A204.1 (cell line): ENCODE results near the gene OGT.

Source experiments
- FAIRE-seq: peaks from 2 replicates; lab custom pipeline; 2012; peaks lifted over from hg19 to GRCh38; lab: Jason Lieb, UNC

Gene OGT

DNA sequence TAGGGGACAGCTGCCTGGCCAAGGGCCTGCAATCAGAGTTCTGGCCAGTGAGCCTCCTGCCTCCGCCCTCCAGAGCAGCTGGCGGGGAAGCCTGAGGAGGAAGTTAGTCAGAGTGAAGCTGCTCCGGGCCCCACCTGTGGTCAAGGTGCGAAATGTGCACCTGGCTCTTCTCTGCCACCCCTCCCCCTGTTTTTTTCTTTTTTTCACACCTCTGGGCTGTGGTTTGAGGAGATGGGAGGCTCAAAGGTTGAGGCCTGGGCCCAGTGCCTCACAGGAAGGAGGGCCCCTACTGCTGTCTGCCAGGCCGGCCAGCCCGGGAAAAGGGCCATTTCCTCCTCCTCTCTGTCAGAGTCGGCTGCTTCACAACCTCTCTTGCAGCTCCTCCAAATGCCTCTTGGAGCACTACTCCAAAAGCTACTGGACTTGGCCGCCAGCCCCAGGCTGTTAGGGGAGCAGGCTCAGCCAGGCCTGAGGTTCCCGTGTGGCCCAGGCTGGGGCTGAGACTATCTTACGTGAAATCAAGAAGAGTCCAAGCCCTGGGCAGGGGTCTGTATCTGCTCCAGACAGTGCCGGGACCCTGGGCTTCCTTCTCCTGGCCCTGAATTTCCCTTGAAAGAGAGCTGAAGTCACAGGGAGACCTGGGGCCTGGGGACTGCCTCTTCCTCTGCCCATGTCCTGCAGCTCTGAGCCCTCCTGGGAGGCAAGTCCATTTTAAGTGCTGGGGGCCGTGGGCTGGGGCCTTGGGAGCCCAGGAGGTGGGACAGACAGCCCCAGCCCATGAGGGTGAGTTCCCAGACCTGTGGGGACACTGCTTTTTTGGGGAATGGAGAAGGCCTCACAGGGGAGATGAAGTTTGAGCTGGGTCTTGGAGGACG, 89.9 kb downstream of the OGT start:
- no peak for FAIRE-seq

- FAIRE-seq, result no peak
Measured at GRCh38 chrX:71623714-71624113, 90.8 kb downstream of the OGT start.

- FAIRE-seq, result no peak
Measured at GRCh38 chrX:71625471-71625870, 92.6 kb downstream of the OGT start.
